Keratinocyte (primary cell): ENCODE measurements around the gene ANKMY1.

ENCODE experiments used
- EZH2 ChIP-seq: IDR thresholded peaks from one replicate; pipeline ENCODE4 v1.6.1; 2012; ENCODE audit warnings: inconsistent platforms, mild to moderate bottlenecking, low read length, moderate library complexity
- TF ChIP-seq, protein P1 (sequence below), 3 experiments: IDR thresholded peaks in 1 of 3; conservative IDR thresholded peaks in 1 of 3; optimal IDR thresholded peaks in 1 of 3; 2 replicates in 2 of 3; 3 replicates in 1 of 3; pipeline versions ENCODE3 to v1.5.1; 2011; ENCODE audit warnings: low read length in 3 of 3, mild to moderate bottlenecking in 3 of 3, moderate library complexity in 2 of 3, control low read depth in 1 of 3, inconsistent platforms in 1 of 3; ENCODE audit not compliant: insufficient read depth in 2 of 3; ENCODE audit errors: extremely low read depth in 1 of 3

DNA sequence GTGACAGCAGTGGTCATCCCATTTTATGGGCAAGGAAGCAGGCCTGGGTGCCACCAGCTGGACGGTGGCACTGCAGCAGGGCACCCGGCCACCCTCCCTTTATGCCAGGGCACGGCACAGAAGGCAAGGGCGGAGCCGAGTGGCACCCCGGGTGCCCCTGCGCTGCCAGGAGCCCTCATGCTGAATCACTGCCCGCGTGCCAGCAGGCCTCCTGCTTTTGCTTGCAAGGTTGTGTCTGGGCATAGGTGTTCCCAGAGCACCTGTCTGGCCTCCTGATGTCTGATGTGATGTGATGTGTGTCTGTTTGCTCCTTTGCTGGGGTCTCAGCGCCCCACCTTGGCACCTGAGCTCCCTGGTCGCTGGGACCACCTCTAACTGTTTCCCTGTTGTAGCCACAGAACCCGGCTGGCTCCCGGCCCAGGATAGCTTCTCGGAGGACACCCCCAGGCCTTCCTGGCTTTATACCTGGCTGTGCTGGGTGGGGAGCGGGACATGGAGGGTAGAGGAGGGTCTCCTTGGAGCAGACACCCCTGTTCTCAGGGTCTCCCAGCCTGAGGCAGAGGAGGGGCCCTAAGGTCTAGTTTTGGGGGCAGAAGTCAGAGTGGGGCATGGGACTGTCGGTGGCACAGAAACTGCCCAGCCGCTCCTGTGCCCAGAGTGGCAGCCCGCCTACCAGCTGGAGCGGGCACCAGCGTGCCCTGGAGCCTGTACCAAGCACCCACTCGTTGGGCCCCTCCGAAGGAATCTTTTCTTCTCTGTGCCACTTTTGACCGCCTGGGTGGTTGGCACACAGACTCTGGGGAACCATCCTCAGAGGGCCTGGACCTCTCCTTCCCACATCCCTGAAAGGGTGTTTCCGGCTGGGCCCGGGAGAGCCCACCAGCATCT is 118.7 kb downstream of the ANKMY1 start:
- TF ChIP-seq, protein P1, sequence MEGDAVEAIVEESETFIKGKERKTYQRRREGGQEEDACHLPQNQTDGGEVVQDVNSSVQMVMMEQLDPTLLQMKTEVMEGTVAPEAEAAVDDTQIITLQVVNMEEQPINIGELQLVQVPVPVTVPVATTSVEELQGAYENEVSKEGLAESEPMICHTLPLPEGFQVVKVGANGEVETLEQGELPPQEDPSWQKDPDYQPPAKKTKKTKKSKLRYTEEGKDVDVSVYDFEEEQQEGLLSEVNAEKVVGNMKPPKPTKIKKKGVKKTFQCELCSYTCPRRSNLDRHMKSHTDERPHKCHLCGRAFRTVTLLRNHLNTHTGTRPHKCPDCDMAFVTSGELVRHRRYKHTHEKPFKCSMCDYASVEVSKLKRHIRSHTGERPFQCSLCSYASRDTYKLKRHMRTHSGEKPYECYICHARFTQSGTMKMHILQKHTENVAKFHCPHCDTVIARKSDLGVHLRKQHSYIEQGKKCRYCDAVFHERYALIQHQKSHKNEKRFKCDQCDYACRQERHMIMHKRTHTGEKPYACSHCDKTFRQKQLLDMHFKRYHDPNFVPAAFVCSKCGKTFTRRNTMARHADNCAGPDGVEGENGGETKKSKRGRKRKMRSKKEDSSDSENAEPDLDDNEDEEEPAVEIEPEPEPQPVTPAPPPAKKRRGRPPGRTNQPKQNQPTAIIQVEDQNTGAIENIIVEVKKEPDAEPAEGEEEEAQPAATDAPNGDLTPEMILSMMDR (optimal IDR thresholded peaks at IDR 0.05 in 1 of 3, IDR thresholded peaks at IDR 0.05 in 1 of 3, conservative IDR thresholded peaks at IDR 0.05 in 1 of 3; ENCODE audit: extremely low read depth in 1 of 3, insufficient read depth in 2 of 3, low read length in 3 of 3) = no peak
- no peak for TF ChIP-seq EZH2
